Spleen (tissue), 11 donors: ENCODE data around the gene JAZF1. TPM values are rescaled to one million over a fixed set of nuclear protein-coding genes. Genes with fewer than 3 reads are reported as not detected.
A peak's percentile ranks its signal among the peaks of the same experiment; 100 is the strongest.

Experiments
- DNase-seq: peaks from one replicate; pipeline ENCODE4 v3.0.0-alpha.2; 2020
- H3K27ac ChIP-seq, 8 donors: fragments of 200-600 bp; sonication (generic) in 7 of 8; 1 replicate in 4 of 8; 2 replicates in 4 of 8; pipeline versions ENCODE4 v1.5.0 to v1.8.0; 2016 to 2021; ENCODE audit warnings: inconsistent platforms in 4 of 8, mild to moderate bottlenecking in 4 of 8, moderate library complexity in 1 of 8
- H3K27me3 ChIP-seq, 7 donors: fragments of 200-600 bp; sonication (generic) in 6 of 7; replicated peaks in 1 of 7; 1 replicate in 4 of 7; 2 replicates in 3 of 7; pipeline versions ENCODE4 v1.5.0 to v1.8.0; 2016 to 2021; ENCODE audit warnings: inconsistent platforms in 3 of 7, mild to moderate bottlenecking in 1 of 7
- H3K36me3 ChIP-seq, 6 donors: fragments of 200-600 bp; sonication (generic) in 5 of 6; 1 replicate in 4 of 6; 2 replicates in 2 of 6; pipeline versions ENCODE4 v1.5.0 to v1.8.0; 2016 to 2021; ENCODE audit warnings: inconsistent platforms in 2 of 6
- H3K4me1 ChIP-seq, 6 donors: fragments of 200-600 bp; sonication (generic) in 5 of 6; 1 replicate in 3 of 6; 2 replicates in 3 of 6; pipeline versions ENCODE4 v1.5.0 to v1.8.0; 2016 to 2021; ENCODE audit warnings: inconsistent platforms in 3 of 6
- H3K4me3 ChIP-seq, 8 donors: fragments of 200-600 bp; sonication (generic) in 7 of 8; 1 replicate in 4 of 8; 2 replicates in 4 of 8; pipeline versions ENCODE4 v1.5.0 to v1.8.0; 2016 to 2021; ENCODE audit warnings: inconsistent platforms in 4 of 8, mild to moderate bottlenecking in 4 of 8, moderate library complexity in 2 of 8
- H3K9me3 ChIP-seq, 8 donors: fragments of 200-600 bp; sonication (generic) in 7 of 8; 1 replicate in 4 of 8; 2 replicates in 4 of 8; pipeline versions ENCODE4 v1.5.0 to v1.8.0; 2016 to 2021; ENCODE audit warnings: inconsistent platforms in 4 of 8
- CTCF ChIP-seq, 11 experiments: fragments of 200-600 bp in 7 of 11; fragments of 450-650 bp in 4 of 11; sonication (generic) in 4 of 11; IDR thresholded peaks in 8 of 11; conservative IDR thresholded peaks in 3 of 11; 1 replicate in 7 of 11; 2 replicates in 4 of 11; pipeline versions ENCODE4 v1.4.0 to v1.8.0; 2016 to 2021; ENCODE audit warnings: antibody characterized with exemption in 11 of 11, inconsistent platforms in 4 of 11, mild to moderate bottlenecking in 1 of 11
- POLR2A ChIP-seq, 3 donors: fragments of 450-650 bp; IDR thresholded peaks; one replicate each; pipeline ENCODE4 v1.5.1; 2017; ENCODE audit warnings: antibody characterized with exemption in 3 of 3, mild to moderate bottlenecking in 1 of 3
- POLR2AphosphoS5 ChIP-seq, 3 donors: sonication (generic); formaldehyde crosslinking; IDR thresholded peaks; one replicate each; pipeline ENCODE4 v1.5.1; 2017; ENCODE audit warnings: antibody characterized with exemption in 3 of 3
- WGBS, 5 donors: extraction: QIAGEN DNeasy Blood & Tissue Kit in 3 of 5; methylation state at CpG; one replicate each; pipeline versions ENCODE4 v1.1.5 to v1.1.7; 2013 to 2018; 5-methylcytosine and 5-hydroxymethylcytosine counted together
- intact Hi-C: fragments of 100-400 bp; cut with DNase I; formaldehyde crosslinking; loops from one replicate; pipeline ENCODE4 v1.15.0; 2023; ENCODE audit warnings: low total_unique reads
- polyA plus RNA-seq, 3 donors: library from polyadenylated mRNA; stranded (reverse); fragments of 200-250 nt; gene quantifications; one replicate each; pipeline ENCODE4 v1.2.1, GENCODE V29; 2013
- total RNA-seq, 7 donors: library from RNA; depleted of rRNA in 3 of 7; stranded (reverse); fragments of >200 nt in 3 of 7; fragmentation: NEBNext Ultra II Directional in 4 of 7; extraction: Animal tissue kit (Norgen Biotek cat#: 25700) in 4 of 7; gene quantifications; one replicate each; pipeline versions ENCODE4 v1.1.0 to v1.2.1, GENCODE V29; 2016 to 2021
- donor health status: healthy with polysubstance abuse.
- donor health status: DM: no; HTN: no; CAD: no; lungs with moderate emphysema.
- donor health status: DM: no; HTN: no; CAD: no.
- donor health status: Bipolar disorder and iron deficiency.
- donor health status: healthy.
- donor health status: DM: no; HTN: no; CAD: no.
- donor health status: DM: yes; HTN: yes; CAD: no.

Gene JAZF1
- total and polyA plus RNA-seq, 10 donors = 13.5 to 33.8 (median 24.7) TPM

- TF ChIP-seq CTCF (IDR thresholded peaks at IDR 0.05 in 8 of 11, conservative IDR thresholded peaks at IDR 0.05 in 3 of 11) (no peak), POLR2AphosphoS5 (IDR thresholded peaks at IDR 0.05) (peak in 2 of 3 donors; percentile 17 to 33)
- Histone ChIP-seq H3K9me3 (no peaks in the 10 kb centered on the region), H3K27me3 (no peaks in the 10 kb centered on the region), H3K27ac (peak overlapping the region in 1 of 8 donors; percentile 5), H3K4me3 (no peak overlapping the region), H3K36me3 (peaks cover 0 to 96% (median 35%) of the 10 kb centered on the region in 6 donors), H3K4me1 (peaks cover 0 to 13% (median 4%) of the 10 kb centered on the region in 6 donors)
- 81 to 94% (median 91%) methylated on average over 7 of the region's 7 CpGs for WGBS, 5 donors
- intact Hi-C loops = no loop called here
- no peak for DNase-seq
Measured at GRCh38 chr7:27834179-27834921, 346.2 kb downstream of the JAZF1 start.

- Histone ChIP-seq H3K27me3 (no peaks in the 10 kb centered on the region), H3K27ac (no peak overlapping the region), H3K4me1 (no peaks in the 10 kb centered on the region), H3K36me3 (peaks cover 0 to 80% (median 21%) of the 10 kb centered on the region in 6 donors), H3K9me3 (no peaks in the 10 kb centered on the region), H3K4me3 (no peak overlapping the region)
- no peak for DNase-seq
- intact Hi-C loops = no loop called here
- 73 to 91% (median 81%) methylated on average over 5 of the region's 5 CpGs for WGBS, 5 donors
- TF ChIP-seq CTCF (IDR thresholded peaks at IDR 0.05 in 8 of 11, conservative IDR thresholded peaks at IDR 0.05 in 3 of 11) = no peak
- TF ChIP-seq POLR2A (IDR thresholded peaks at IDR 0.05) = no peak
- TF ChIP-seq POLR2AphosphoS5 (IDR thresholded peaks at IDR 0.05) = no peak
Measured at GRCh38 chr7:27826357-27826756, 354.2 kb downstream of the JAZF1 start.

GRCh38 chr7:27825891-27826290 lies 354.7 kb downstream of the JAZF1 start:
- intact Hi-C loops = no loop called here
- Histone ChIP-seq H3K27ac (no peak overlapping the region), H3K4me1 (no peaks in the 10 kb centered on the region), H3K36me3 (peaks cover 0 to 80% (median 19%) of the 10 kb centered on the region in 6 donors), H3K9me3 (no peaks in the 10 kb centered on the region), H3K27me3 (no peaks in the 10 kb centered on the region), H3K4me3 (no peak overlapping the region)
- WGBS, 5 donors = 87 to 96% (median 87%) methylated on average over 2 of the region's 2 CpGs
- DNase-seq = no peak
- TF ChIP-seq POLR2AphosphoS5 (IDR thresholded peaks at IDR 0.05) = no peak
- no peak for TF ChIP-seq POLR2A (IDR thresholded peaks at IDR 0.05)
- TF ChIP-seq CTCF (IDR thresholded peaks at IDR 0.05 in 8 of 11, conservative IDR thresholded peaks at IDR 0.05 in 3 of 11) = no peak

- TF ChIP-seq POLR2A (IDR thresholded peaks at IDR 0.05) = no peak
- TF ChIP-seq POLR2AphosphoS5 (IDR thresholded peaks at IDR 0.05) = no peak
- TF ChIP-seq CTCF (IDR thresholded peaks at IDR 0.05 in 8 of 11, conservative IDR thresholded peaks at IDR 0.05 in 3 of 11) = no peak
- peaks cover 0 to 80% (median 23%) of the 10 kb centered on the region in 6 donors for H3K36me3 ChIP-seq
- H3K27ac ChIP-seq = no peak overlapping the region
- no peak overlapping the region for H3K4me3 ChIP-seq
- no peaks in the 10 kb centered on the region for H3K27me3 ChIP-seq
- no peaks in the 10 kb centered on the region for H3K9me3 ChIP-seq
- intact Hi-C loops = no loop called here
- WGBS, 5 donors = 92 to 97% (median 95%) methylated on average over 2 of the region's 2 CpGs
- DNase-seq = no peak
- no peaks in the 10 kb centered on the region for H3K4me1 ChIP-seq
Measured at GRCh38 chr7:27822245-27822644, 358.4 kb downstream of the JAZF1 start.
